Astrocyte (in vitro differentiated cells and primary cell): ENCODE results near the gene MED13L. TPM values are rescaled to one million over a fixed set of nuclear protein-coding genes. Genes with fewer than 3 reads are reported as not detected.

ENCODE experiments used
- DNase-seq: peaks from one replicate; pipeline ENCODE4 v3.0.0-alpha.2; 2010; ENCODE audit warnings: low read depth
- FAIRE-seq: peaks from 2 replicates; lab custom pipeline; 2011; peaks lifted over from hg19 to GRCh38; lab: Jason Lieb, UNC
- H2AFZ ChIP-seq: 2 replicates; pipeline ENCODE4 v1.6.0; 2012; ENCODE audit warnings: low read depth, low read length, inconsistent platforms
- H3K27ac ChIP-seq: 2 replicates; pipeline ENCODE4 v1.5.1; 2011; ENCODE audit warnings: low read depth, low read length, inconsistent platforms
- H3K27me3 ChIP-seq: 2 replicates; pipeline ENCODE4 v1.6.0; 2011; ENCODE audit warnings: low read length, inconsistent platforms; ENCODE audit not compliant: insufficient read depth
- H3K36me3 ChIP-seq: 2 replicates; pipeline ENCODE4 v1.5.1; 2011; ENCODE audit warnings: low read length, inconsistent platforms; ENCODE audit not compliant: insufficient read depth
- H3K4me1 ChIP-seq: 2 replicates; pipeline ENCODE4 v1.5.1; 2011; ENCODE audit warnings: low read length, inconsistent platforms; ENCODE audit not compliant: insufficient read depth
- H3K4me2 ChIP-seq: 2 replicates; pipeline ENCODE4 v1.6.0; 2012; ENCODE audit warnings: low read length, inconsistent platforms
- H3K4me3 ChIP-seq: 2 replicates; pipeline ENCODE4 v1.5.1; 2011; ENCODE audit warnings: low read depth, mild to moderate bottlenecking, low read length, inconsistent platforms; ENCODE audit not compliant: insufficient read depth
- H3K79me2 ChIP-seq: 2 replicates; pipeline ENCODE4 v1.6.0; 2012; ENCODE audit warnings: mild to moderate bottlenecking, low read length, inconsistent platforms; ENCODE audit not compliant: insufficient read depth
- H3K9ac ChIP-seq: 2 replicates; pipeline ENCODE4 v1.6.0; 2012; ENCODE audit warnings: mild to moderate bottlenecking, low read length, inconsistent platforms
- H3K9me3 ChIP-seq: 2 replicates; pipeline ENCODE4 v1.5.1; 2012; ENCODE audit warnings: low read depth, mild to moderate bottlenecking, low read length, inconsistent platforms; ENCODE audit not compliant: insufficient read depth
- H4K20me1 ChIP-seq: 2 replicates; pipeline ENCODE4 v1.6.0; 2012; ENCODE audit warnings: low read length, inconsistent platforms; ENCODE audit not compliant: insufficient read depth
- H3K27ac Mint-ChIP-seq: one replicate; pipeline ENCODE4 v1.8.0; 2021; ENCODE audit warnings: mild to moderate bottlenecking, mixed read lengths; ENCODE audit not compliant: unreplicated experiment
- H3K27me3 Mint-ChIP-seq: one replicate; pipeline ENCODE4 v1.8.0; 2021; ENCODE audit warnings: low read depth, mixed read lengths; ENCODE audit not compliant: unreplicated experiment
- H3K36me3 Mint-ChIP-seq: one replicate; pipeline ENCODE4 v1.8.0; 2021; ENCODE audit warnings: low read depth, mixed read lengths; ENCODE audit not compliant: unreplicated experiment
- H3K4me1 Mint-ChIP-seq: one replicate; pipeline ENCODE4 v1.8.0; 2021; ENCODE audit warnings: low read depth, mixed read lengths; ENCODE audit not compliant: unreplicated experiment
- H3K4me3 Mint-ChIP-seq: one replicate; pipeline ENCODE4 v1.8.0; 2021; ENCODE audit warnings: mild to moderate bottlenecking, moderate library complexity, mixed read lengths; ENCODE audit not compliant: unreplicated experiment
- H3K9me3 Mint-ChIP-seq: one replicate; pipeline ENCODE4 v1.8.0; 2021; ENCODE audit warnings: mild to moderate bottlenecking, mixed read lengths; ENCODE audit not compliant: unreplicated experiment
- EZH2 ChIP-seq: IDR thresholded peaks from 2 replicates; pipeline ENCODE4 v1.6.1; 2012; ENCODE audit warnings: mild to moderate bottlenecking, low read length, inconsistent platforms; ENCODE audit not compliant: insufficient read depth
- total RNA-seq: library from RNA; stranded (reverse); gene quantifications from 2 replicates; pipeline ENCODE4 v1.2.1, GENCODE V29; 2021
- TF ChIP-seq, protein P1 (sequence below): IDR thresholded peaks from 2 replicates; pipeline ENCODE4 v1.5.1; 2011; ENCODE audit warnings: low read depth, mild to moderate bottlenecking, inconsistent platforms, low read length, moderate library complexity; ENCODE audit not compliant: insufficient read depth

Gene MED13L
- total RNA-seq, 1 donor from 2014 or later: 153 TPM

DNA sequence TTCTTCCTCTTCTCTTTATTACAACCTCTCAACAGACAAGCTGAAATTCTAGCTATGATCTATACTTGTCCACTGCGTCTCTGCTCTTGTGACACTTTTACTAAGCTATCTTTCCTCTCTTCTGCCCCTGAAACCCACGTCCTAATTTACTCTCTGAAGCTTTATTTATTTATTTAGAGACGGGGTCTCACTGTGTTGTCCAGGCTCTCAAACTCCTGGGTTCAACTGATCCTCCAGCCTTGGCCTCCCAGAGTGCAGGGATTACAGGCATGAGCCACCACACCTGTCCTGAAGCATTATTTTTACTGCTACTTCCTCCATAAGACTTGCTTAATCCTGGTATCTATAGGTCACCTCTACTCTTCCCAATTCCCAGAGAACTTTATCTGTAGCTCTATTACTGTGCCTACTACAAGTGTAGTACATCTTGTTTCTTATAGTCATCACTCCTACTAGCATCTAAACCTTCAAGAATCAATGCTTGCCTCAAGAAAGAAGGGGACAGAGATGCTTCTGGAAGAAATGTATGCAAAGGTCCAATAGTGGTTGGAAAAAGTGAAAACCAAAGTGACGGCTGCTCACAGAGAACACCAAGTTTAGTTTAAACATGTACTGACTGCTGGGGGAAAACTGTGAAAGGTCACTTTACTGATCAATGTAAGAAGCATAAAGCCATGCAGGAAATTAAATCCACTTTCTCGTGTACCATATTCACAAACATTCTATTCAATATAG lies 61.3 kb downstream of the MED13L start:
- no peak overlapping the region for H3K4me3 ChIP-seq
- H3K9ac ChIP-seq: no peak overlapping the region
- H3K27ac ChIP-seq: no peak overlapping the region
- peaks cover 89% of the 10 kb centered on the region for H4K20me1 ChIP-seq
- H3K36me3 Mint-ChIP-seq: no peaks in the 10 kb centered on the region
- H3K79me2 ChIP-seq: peaks cover 99% of the 10 kb centered on the region
- no peak overlapping the region for H3K27ac Mint-ChIP-seq
- no peak overlapping the region for H3K4me3 Mint-ChIP-seq
- DNase-seq (no peak), FAIRE-seq (no peak)
- H3K4me2 ChIP-seq: no peak overlapping the region
- no peak overlapping the region for H2AFZ ChIP-seq
- TF ChIP-seq, protein P1, sequence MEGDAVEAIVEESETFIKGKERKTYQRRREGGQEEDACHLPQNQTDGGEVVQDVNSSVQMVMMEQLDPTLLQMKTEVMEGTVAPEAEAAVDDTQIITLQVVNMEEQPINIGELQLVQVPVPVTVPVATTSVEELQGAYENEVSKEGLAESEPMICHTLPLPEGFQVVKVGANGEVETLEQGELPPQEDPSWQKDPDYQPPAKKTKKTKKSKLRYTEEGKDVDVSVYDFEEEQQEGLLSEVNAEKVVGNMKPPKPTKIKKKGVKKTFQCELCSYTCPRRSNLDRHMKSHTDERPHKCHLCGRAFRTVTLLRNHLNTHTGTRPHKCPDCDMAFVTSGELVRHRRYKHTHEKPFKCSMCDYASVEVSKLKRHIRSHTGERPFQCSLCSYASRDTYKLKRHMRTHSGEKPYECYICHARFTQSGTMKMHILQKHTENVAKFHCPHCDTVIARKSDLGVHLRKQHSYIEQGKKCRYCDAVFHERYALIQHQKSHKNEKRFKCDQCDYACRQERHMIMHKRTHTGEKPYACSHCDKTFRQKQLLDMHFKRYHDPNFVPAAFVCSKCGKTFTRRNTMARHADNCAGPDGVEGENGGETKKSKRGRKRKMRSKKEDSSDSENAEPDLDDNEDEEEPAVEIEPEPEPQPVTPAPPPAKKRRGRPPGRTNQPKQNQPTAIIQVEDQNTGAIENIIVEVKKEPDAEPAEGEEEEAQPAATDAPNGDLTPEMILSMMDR: no peak
- no peak for TF ChIP-seq EZH2
- no peaks in the 10 kb centered on the region for H3K36me3 ChIP-seq
- H3K9me3 ChIP-seq: no peaks in the 10 kb centered on the region
- no peaks in the 10 kb centered on the region for H3K4me1 ChIP-seq
- H3K4me1 Mint-ChIP-seq: peaks cover 46% of the 10 kb centered on the region
- no peaks in the 10 kb centered on the region for H3K27me3 ChIP-seq
- H3K27me3 Mint-ChIP-seq: no peaks in the 10 kb centered on the region
- H3K9me3 Mint-ChIP-seq: no peaks in the 10 kb centered on the region

DNA sequence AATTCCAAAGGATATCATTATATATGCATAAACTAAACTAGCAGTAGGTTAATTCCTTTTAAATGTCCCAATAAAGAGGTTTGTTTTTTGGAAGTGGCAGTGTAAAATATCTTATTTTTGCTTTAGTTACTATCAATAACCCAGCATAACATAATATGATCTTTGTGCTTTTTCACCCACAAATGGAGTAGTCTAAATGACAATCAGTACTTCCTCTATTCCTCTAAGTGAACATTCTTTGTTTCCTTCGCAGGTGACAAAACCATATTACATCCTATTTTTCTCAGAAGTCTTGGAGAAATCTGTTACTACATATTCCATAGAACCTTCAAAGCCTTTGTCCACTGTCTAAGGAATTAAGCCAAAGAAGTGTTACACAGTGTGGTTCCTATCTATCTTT lies 62.5 kb downstream of the MED13L start:
- Histone ChIP-seq H3K4me1 (peaks cover 2% of the 10 kb centered on the region), H3K4me2 (no peak overlapping the region), H2AFZ (no peak overlapping the region), H3K27me3 (no peaks in the 10 kb centered on the region), H3K9ac (no peak overlapping the region), H3K27ac (no peak overlapping the region), H3K4me3 (no peak overlapping the region), H4K20me1 (peaks cover 89% of the 10 kb centered on the region), H3K9me3 (no peaks in the 10 kb centered on the region), H3K36me3 (no peaks in the 10 kb centered on the region), H3K79me2 (peaks cover 98% of the 10 kb centered on the region)
- Mint-ChIP-seq H3K4me1 (peaks cover 55% of the 10 kb centered on the region), H3K36me3 (no peaks in the 10 kb centered on the region), H3K4me3 (no peak overlapping the region), H3K27ac (no peak overlapping the region), H3K9me3 (no peaks in the 10 kb centered on the region), H3K27me3 (no peaks in the 10 kb centered on the region)
- no peak for TF ChIP-seq EZH2
- TF ChIP-seq, protein P1: no peak
- DNase-seq (no peak), FAIRE-seq (no peak)

DNA sequence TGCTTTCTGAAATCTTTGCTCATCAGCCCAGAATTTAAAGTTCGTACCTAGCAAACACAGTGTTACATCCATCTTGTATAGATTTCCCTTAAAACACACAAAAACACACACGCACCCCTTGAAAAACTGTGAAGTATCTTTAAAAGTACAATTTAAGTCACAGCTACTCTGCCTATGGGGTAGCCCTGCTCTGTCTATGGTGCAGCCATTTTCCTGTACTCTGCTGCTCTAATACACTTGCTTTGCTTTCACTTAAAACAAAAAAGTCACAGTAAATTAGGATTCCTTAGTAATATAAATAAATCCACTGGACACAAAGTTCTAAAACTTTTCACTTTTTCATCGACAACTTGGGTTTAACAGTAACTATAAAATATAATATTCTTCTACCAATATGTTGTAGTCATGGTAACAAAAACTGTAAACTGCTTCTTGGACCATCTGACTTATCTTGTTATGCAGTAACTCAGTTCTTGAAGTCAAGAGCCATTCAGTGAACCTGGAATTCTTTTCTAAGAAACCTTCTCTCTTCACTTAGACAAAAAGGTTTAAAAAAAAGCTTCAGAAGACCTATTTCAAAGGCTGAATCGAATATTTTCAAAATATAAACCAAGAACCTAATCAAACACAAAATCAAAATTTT lies 63.5 kb downstream of the MED13L start:
- no peak overlapping the region for H3K27ac Mint-ChIP-seq
- H3K4me1 ChIP-seq: peaks cover 9% of the 10 kb centered on the region
- H3K36me3 Mint-ChIP-seq: no peaks in the 10 kb centered on the region
- no peak overlapping the region for H2AFZ ChIP-seq
- FAIRE-seq (no peak), DNase-seq (no peak)
- no peaks in the 10 kb centered on the region for H3K9me3 ChIP-seq
- no peak overlapping the region for H3K4me2 ChIP-seq
- no peak for TF ChIP-seq EZH2
- TF ChIP-seq, protein P1: no peak
- H3K9ac ChIP-seq: no peak overlapping the region
- H3K4me3 ChIP-seq: no peak overlapping the region
- no peaks in the 10 kb centered on the region for H3K36me3 ChIP-seq
- H3K27ac ChIP-seq: no peak overlapping the region
- no peaks in the 10 kb centered on the region for H3K27me3 Mint-ChIP-seq
- H3K27me3 ChIP-seq: no peaks in the 10 kb centered on the region
- peaks cover 93% of the 10 kb centered on the region for H4K20me1 ChIP-seq
- H3K4me1 Mint-ChIP-seq: peaks cover 65% of the 10 kb centered on the region
- peaks cover 99% of the 10 kb centered on the region for H3K79me2 ChIP-seq
- no peak overlapping the region for H3K4me3 Mint-ChIP-seq
- H3K9me3 Mint-ChIP-seq: no peaks in the 10 kb centered on the region
